ENCODE results near the gene SLC27A1.

SLC27A1 gene

DNA sequence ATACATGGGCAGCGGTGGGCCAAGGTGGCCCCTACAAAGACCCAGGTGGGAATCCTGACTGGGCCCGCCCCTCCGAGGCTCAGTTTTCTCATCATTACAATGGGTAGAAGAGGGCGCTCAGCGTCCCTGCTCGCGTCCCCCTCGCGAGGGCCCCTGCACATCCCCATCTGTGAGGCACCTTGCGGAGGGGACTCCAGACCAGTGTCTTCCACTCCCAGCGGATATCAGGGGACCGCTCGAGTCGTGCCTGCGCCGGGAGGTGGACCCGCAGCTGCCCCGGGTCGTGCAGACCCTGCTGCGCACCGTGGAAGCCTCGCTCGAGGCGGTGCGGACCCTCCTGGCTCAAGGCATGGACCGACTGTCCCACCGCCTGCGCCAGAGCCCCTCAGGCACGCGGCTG, 69.8 kb downstream of the SLC27A1 start:
- TF ChIP-seq, protein P1, sequence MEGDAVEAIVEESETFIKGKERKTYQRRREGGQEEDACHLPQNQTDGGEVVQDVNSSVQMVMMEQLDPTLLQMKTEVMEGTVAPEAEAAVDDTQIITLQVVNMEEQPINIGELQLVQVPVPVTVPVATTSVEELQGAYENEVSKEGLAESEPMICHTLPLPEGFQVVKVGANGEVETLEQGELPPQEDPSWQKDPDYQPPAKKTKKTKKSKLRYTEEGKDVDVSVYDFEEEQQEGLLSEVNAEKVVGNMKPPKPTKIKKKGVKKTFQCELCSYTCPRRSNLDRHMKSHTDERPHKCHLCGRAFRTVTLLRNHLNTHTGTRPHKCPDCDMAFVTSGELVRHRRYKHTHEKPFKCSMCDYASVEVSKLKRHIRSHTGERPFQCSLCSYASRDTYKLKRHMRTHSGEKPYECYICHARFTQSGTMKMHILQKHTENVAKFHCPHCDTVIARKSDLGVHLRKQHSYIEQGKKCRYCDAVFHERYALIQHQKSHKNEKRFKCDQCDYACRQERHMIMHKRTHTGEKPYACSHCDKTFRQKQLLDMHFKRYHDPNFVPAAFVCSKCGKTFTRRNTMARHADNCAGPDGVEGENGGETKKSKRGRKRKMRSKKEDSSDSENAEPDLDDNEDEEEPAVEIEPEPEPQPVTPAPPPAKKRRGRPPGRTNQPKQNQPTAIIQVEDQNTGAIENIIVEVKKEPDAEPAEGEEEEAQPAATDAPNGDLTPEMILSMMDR (IDR thresholded peaks at IDR 0.05; ENCODE audit: control extremely low read depth, extremely low read depth, low read depth, missing control alignments) = no peak
- CTCF ChIA-PET = interaction anchor here (0.8 to 1.1 kb wide), 3 partner anchors 10 to 14 kb away, joined by 3 to 4 read pairs (median 3); no protein-coding TSS in a partner anchor
- POLR2A ChIA-PET = no interaction called here

DNA sequence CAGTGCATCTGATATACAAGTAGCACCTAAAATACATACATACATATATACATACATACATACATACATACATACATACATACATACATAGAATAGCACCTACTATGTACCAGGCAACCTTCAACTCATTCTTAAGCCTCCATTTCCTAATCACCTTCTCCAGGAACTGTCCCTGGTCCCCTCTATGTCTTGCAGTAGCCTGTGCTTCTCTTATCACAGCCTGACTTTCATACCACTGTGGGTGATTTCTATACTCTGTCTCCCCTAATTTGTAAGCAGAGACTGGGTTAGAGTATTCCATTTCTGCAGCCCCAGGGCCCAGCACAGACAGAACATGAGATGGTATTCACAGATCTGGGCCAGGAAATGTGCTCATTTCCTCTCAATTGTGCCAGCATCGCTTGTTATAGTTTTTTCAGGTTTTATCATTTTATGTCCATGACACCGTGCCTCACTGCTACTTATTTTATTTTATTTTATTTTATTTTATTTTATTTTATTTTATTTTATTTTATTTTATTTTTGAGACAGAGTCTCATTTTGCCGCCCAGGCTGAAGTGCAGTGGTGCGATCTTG, 70.9 kb downstream of the SLC27A1 start:
- ChIA-PET CTCF (no interaction called here), POLR2A (no interaction called here)
- TF ChIP-seq, protein P1 (IDR thresholded peaks at IDR 0.05; ENCODE audit: control extremely low read depth, extremely low read depth, low read depth, missing control alignments) = no peak
- DNase-seq (ENCODE audit: extremely low spot score) = no peak

More for the DNA sequence above, 69.8 kb downstream of the SLC27A1 start:
- no peak for DNase-seq (ENCODE audit: extremely low spot score)

DNA sequence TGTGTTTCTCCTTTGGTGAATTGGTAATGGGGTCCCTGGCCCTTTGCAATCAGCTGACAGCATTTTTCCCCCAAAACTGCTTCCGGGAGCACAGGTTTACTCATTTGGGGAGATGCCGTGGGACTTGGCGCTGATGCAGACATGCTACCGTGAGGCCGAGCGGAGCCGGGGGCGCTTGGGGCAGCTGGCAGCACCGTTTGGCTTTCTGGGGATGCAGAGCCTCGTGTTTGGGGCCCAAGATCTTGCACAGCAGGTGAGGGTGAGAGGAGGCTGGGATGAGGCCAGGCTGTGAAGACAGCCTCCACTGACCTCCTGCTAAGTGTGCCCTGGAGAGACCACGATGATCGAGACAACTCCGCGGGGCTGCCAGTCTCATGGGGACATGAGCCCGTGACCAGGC, 71.7 kb downstream of the SLC27A1 start:
- CTCF ChIA-PET = no interaction called here
- DNase-seq (ENCODE audit: extremely low spot score) = no peak
- TF ChIP-seq, protein P1 (IDR thresholded peaks at IDR 0.05; ENCODE audit: control extremely low read depth, extremely low read depth, low read depth, missing control alignments) = no peak
- POLR2A ChIA-PET = no interaction called here

DNA sequence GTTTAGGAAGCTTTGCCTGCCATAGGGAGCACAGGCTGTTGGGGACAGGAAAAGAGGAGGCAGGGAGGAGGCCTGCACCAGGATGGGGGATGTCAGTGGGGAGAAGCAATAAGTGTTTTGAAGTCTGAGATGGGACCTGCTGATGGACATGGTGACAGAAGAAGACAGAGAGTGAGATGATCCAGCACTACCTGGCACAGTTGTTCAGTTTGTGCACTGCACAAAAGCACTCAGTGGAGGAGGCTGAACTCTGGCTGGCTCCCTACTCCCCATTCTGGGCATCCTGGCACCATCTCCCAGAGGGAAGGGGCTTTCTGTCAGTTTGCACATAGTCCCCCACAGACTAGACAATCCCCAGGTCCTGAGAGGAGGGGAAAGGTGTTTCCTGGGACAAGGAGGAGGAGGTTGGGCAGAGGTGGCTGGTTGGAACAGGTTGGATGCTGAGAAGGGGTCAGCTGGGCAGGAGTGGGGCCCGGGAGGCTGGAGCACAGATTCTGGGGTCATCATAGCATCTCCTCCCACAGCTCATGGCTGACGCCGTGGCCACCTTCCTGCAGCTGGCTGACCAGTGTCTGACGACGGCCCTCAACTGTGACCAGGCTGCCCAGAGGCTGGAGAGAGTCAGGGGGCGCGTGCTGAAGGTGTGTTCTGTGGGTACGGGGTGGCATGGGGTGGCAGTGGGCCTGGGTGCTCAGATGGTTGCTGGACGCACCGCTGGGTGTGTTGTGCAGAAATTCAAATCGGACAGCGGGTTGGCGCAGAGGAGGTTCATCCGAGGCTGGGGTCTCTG, 72.7 kb downstream of the SLC27A1 start:
- CTCF ChIA-PET = interaction anchor here (2.6 kb wide), 1 partner anchor 13 kb away, joined by 6 read pairs; no protein-coding TSS in a partner anchor

DNA sequence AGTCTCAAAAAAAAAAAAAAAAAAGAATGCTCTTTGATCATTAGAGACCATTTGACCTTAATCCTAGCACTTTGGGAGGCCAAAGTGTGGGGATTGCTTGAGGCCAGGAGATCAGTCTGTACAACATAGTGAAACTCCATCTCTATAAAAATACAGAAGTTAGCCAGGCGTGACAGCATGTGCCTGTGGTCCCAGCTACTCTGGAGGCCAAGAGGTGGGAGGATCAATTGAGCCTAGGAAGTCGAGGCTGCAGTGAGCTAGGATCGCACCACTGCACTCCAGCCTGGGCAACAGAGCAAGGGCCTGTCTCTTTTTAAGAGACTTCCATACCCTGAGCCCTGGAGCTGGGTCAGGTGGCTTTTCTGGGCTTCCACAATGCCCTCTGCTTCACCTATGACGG, 73.7 kb downstream of the SLC27A1 start:
- CTCF ChIA-PET = interaction anchor here (1.4 to 2.6 kb wide), 2 partner anchors 14 to 48 kb away, joined by 6 read pairs; no protein-coding TSS in a partner anchor
- no peak for DNase-seq (ENCODE audit: extremely low spot score)
- TF ChIP-seq, protein P1 (IDR thresholded peaks at IDR 0.05; ENCODE audit: control extremely low read depth, extremely low read depth, low read depth, missing control alignments) = no peak
- POLR2A ChIA-PET = interaction anchor here (0.6 kb wide), 1 partner anchor 10 kb away, joined by 3 read pairs; no protein-coding TSS in a partner anchor

More for the DNA sequence above, 72.7 kb downstream of the SLC27A1 start:
- POLR2A ChIA-PET = no interaction called here
- TF ChIP-seq, protein P1 (IDR thresholded peaks at IDR 0.05; ENCODE audit: control extremely low read depth, extremely low read depth, low read depth, missing control alignments) = no peak
- no peak for DNase-seq (ENCODE audit: extremely low spot score)

DNA sequence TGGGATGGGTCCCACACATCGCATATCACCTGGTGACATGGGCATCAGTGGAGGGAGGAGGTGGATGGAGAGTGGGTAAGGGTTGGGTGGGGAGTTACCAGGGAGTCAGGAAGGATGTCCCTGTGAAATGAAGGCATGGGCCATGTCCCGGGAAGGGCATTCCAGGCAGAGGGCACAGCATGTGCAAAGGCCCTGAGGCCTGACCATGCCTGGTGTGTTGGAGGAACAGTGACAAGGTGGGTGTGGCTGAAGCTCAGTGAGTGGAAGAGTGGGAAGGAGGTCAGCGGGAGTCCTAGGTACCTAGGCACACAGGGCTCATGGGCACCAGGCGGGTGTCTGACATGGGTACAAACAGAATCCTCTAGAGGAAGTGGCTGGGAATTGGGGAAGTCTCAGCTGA, 74.1 kb downstream of the SLC27A1 start:
- no peak for DNase-seq (ENCODE audit: extremely low spot score)
- TF ChIP-seq, protein P1 (IDR thresholded peaks at IDR 0.05; ENCODE audit: control extremely low read depth, extremely low read depth, low read depth, missing control alignments) = no peak
- ChIA-PET POLR2A (interaction anchor here (0.6 kb wide), 1 partner anchor 10 kb away, joined by 3 read pairs; no protein-coding TSS in a partner anchor), CTCF (interaction anchor here (1.4 to 2.6 kb wide), 2 partner anchors 15 to 48 kb away, joined by 6 read pairs; no protein-coding TSS in a partner anchor)
